Adrenal gland (tissue), 12 donors: ENCODE measurements around the gene SURF2. TPM values are rescaled to one million over a fixed set of nuclear protein-coding genes. Genes with fewer than 3 reads are reported as not detected.

Experiments
- DNase-seq, 7 donors: peaks; one replicate each; pipeline ENCODE4 v3.0.0-alpha.2; 2019 to 2020
- H3K27ac ChIP-seq, 5 donors: fragments of 200-600 bp; sonication (generic) in 4 of 5; 1 replicate in 3 of 5; 2 replicates in 2 of 5; pipeline versions ENCODE4 v1.5.1 to v1.8.0; 2016 to 2020; ENCODE audit warnings: mild to moderate bottlenecking in 1 of 5
- H3K27me3 ChIP-seq: fragments of 200-600 bp; 2 replicates; pipeline ENCODE4 v1.8.0; 2021
- H3K36me3 ChIP-seq, 2 donors: fragments of 200-600 bp; replicated peaks in 1 of 2; 1 replicate in 1 of 2; 2 replicates in 1 of 2; pipeline versions ENCODE4 v1.5.1 to v1.8.0; 2018 to 2022
- H3K4me1 ChIP-seq, 2 donors: fragments of 200-600 bp; replicated peaks in 1 of 2; 1 replicate in 1 of 2; 2 replicates in 1 of 2; pipeline versions ENCODE4 v1.5.1 to v1.8.0; 2018 to 2021
- H3K4me3 ChIP-seq, 4 donors: fragments of 200-600 bp; sonication (generic) in 3 of 4; one replicate each; pipeline ENCODE4 v1.5.1; 2016 to 2018
- H3K9me3 ChIP-seq, 3 donors: fragments of 200-600 bp; sonication (generic) in 1 of 3; replicated peaks in 1 of 3; 1 replicate in 2 of 3; 2 replicates in 1 of 3; pipeline versions ENCODE4 v1.5.1 to v1.8.0; 2016 to 2021
- POLR2A ChIP-seq, 2 donors: fragments of 450-650 bp; IDR thresholded peaks; one replicate each; pipeline ENCODE4 v1.6.1; 2017; ENCODE audit warnings: antibody characterized with exemption in 2 of 2, mild to moderate bottlenecking in 2 of 2, moderate library complexity in 1 of 2
- WGBS, 4 donors: extraction: QIAGEN DNeasy Blood & Tissue Kit in 2 of 4; methylation state at CpG; one replicate each; pipeline versions ENCODE4 v1.1.5 to v1.1.7; 2013 to 2017; 5-methylcytosine and 5-hydroxymethylcytosine counted together
- intact Hi-C, 2 donors: fragments of 100-400 bp; cut with DNase I; formaldehyde crosslinking; loops; one replicate each; pipeline versions ENCODE4 v1.14.1 to v1.15.0; 2022 to 2023
- polyA plus RNA-seq, 3 donors: library from polyadenylated mRNA; stranded (reverse); fragments of 200-250 nt in 2 of 3; fragments of 350-450 nt in 1 of 3; fragmentation: Illumina TruSeq in 1 of 3; extraction: RNeasy Lipid Tissue Mini Kit (QIAGEN cat#74804) in 1 of 3; gene quantifications; one replicate each; pipeline ENCODE4 v1.2.3, GENCODE V29; 2013 to 2014
- total RNA-seq, 9 donors: library from RNA; depleted of rRNA in 4 of 9; stranded (reverse); fragments of >200 nt in 4 of 9; fragments of 120-200 nt in 1 of 9; fragmentation: NEBNext Ultra II Directional in 1 of 9; extraction: Animal tissue kit (Norgen Biotek cat#: 25700) in 1 of 9; gene quantifications; one replicate each; pipeline versions ENCODE4 v1.1.0 to v1.2.4, GENCODE V29; 2013 to 2023
- TF ChIP-seq, protein P1 (sequence below), 6 experiments: fragments of 450-650 bp in 4 of 6; fragments of 200-600 bp in 2 of 6; sonication (generic) in 1 of 6; IDR thresholded peaks; 1 replicate in 5 of 6; 2 replicates in 1 of 6; pipeline versions ENCODE4 v1.5.1 to v1.8.0; 2016 to 2021; ENCODE audit warnings: antibody characterized with exemption in 6 of 6, mild to moderate bottlenecking in 2 of 6, moderate library complexity in 1 of 6
- donor health status: healthy with polysubstance abuse.
- donor health status: Bipolar disorder and iron deficiency.
- donor health status: DM: yes; HTN: yes; CAD: no.
- donor health status: DM: no; HTN: no; CAD: no.
- donor health status: DM: no; HTN: no; CAD: no.
- donor health status: DM: yes; HTN: yes; CAD: no.

SURF2 gene
- total and polyA plus RNA-seq, 12 donors: 13.4 to 53.0 (median 23.4) TPM

DNA sequence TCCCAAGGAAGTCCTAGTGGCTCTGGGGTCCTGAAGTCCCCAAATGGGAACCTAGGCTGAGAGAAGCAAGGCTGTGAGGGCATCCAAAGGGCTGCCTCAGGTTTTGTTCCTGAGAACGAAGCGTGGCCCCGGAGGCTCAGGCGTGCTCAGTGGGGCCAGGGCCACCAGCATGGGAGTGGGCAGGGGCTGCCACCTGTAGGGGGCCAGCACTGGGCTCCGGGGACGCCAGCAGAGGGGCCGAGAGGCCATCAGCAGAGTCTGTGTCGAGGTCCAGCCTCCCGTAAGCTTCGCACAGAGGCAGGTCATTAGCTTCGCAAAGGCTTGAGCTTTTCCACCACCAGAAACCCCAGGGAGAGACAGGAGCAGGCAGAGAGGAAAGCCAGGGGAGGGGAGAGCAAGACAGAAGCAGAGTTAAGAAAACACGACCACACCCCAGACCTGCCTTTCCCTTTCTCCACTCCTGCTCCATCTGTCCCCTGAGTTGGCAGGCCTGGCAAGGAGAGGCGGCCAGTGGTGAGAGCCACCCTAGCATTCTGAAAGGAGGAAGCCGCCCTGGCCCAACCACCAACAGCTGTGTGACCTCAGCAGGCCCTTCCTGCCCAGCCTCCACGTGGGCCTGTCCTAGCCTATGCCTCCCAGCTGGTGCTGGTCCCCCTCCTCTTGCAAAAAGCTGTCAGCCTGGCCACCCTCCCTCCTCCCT lies 14.8 kb upstream of the SURF2 start:
- Histone ChIP-seq H3K4me3 (no peak overlapping the region), H3K9me3 (no peaks in the 10 kb centered on the region), H3K27ac (peak overlapping the region in 4 of 5 donors; percentile 12 to 89 (median 73)), H3K27me3 (no peaks in the 10 kb centered on the region), H3K4me1 (peaks cover 18 to 30% of the 10 kb centered on the region in 2 donors), H3K36me3 (peaks cover 0 to 56% of the 10 kb centered on the region in 2 donors)
- peak in 5 of 7 donors; percentile 36 to 60 (median 54) for DNase-seq
- 85 to 86% (median 86%) methylated on average over 5 to 15 of the region's 15 CpGs for WGBS, 4 donors
- intact Hi-C loops: no loop called here
- no peak for TF ChIP-seq POLR2A (IDR thresholded peaks at IDR 0.05)
- TF ChIP-seq, protein P1, sequence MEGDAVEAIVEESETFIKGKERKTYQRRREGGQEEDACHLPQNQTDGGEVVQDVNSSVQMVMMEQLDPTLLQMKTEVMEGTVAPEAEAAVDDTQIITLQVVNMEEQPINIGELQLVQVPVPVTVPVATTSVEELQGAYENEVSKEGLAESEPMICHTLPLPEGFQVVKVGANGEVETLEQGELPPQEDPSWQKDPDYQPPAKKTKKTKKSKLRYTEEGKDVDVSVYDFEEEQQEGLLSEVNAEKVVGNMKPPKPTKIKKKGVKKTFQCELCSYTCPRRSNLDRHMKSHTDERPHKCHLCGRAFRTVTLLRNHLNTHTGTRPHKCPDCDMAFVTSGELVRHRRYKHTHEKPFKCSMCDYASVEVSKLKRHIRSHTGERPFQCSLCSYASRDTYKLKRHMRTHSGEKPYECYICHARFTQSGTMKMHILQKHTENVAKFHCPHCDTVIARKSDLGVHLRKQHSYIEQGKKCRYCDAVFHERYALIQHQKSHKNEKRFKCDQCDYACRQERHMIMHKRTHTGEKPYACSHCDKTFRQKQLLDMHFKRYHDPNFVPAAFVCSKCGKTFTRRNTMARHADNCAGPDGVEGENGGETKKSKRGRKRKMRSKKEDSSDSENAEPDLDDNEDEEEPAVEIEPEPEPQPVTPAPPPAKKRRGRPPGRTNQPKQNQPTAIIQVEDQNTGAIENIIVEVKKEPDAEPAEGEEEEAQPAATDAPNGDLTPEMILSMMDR (IDR thresholded peaks at IDR 0.05): no peak

DNA sequence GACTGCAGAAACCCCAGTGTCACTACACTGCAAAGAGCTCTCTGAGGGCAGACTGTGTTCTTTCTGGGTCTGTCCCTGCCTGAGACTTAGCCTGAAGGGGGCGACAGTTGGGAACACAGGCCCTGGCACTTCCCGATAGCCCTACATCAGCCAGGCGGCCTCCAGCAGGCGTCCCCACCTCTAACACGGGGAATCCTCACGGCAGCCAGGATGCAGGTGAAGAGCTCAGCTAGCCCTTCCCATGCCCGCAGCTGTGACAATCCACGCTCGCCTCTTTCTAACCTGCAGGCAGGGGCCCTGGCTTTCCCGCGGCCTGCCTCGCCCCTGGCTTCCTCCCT lies 14.3 kb upstream of the SURF2 start:
- 79 to 87% (median 85%) methylated on average over 12 of the region's 12 CpGs for WGBS, 4 donors
- peaks cover 14 to 33% of the 10 kb centered on the region in 2 donors for H3K4me1 ChIP-seq
- no peak overlapping the region for H3K4me3 ChIP-seq
- intact Hi-C loops: no loop called here
- H3K9me3 ChIP-seq: no peaks in the 10 kb centered on the region
- H3K27me3 ChIP-seq: no peaks in the 10 kb centered on the region
- TF ChIP-seq, protein P1 (IDR thresholded peaks at IDR 0.05): no peak
- TF ChIP-seq POLR2A (IDR thresholded peaks at IDR 0.05): no peak
- H3K27ac ChIP-seq: peak overlapping the region in 3 of 5 donors; percentile 61 to 89 (median 85)
- peak in 1 of 7 donors; percentile 17 for DNase-seq
- peaks cover 0 to 56% of the 10 kb centered on the region in 2 donors for H3K36me3 ChIP-seq

DNA sequence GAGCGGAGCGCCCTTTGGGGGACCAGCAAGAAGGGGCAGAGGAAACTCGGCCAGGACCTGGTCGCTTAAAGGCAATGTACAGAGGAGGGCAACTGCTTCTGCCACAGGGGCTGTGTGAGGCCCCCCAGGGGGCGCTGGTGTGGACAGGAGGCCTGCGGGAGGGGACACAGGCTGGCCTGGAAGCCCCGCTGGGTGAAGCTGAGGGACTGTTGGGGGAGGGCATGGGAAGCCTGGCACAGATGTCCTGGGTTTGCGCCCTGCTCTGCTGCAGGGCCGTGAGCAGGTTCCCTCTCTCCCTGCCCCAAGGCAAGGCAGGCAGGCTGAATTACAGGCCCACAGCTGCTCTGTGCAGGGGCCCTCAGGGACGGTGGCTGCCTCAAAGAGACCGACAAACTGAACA lies 13.8 kb upstream of the SURF2 start:
- Histone ChIP-seq H3K4me1 (peaks cover 13 to 36% of the 10 kb centered on the region in 2 donors), H3K36me3 (peaks cover 0 to 56% of the 10 kb centered on the region in 2 donors), H3K4me3 (no peak overlapping the region), H3K27ac (peak overlapping the region in 1 of 5 donors; percentile 85), H3K9me3 (no peaks in the 10 kb centered on the region), H3K27me3 (no peaks in the 10 kb centered on the region)
- TF ChIP-seq, protein P1 (IDR thresholded peaks at IDR 0.05): no peak
- no peak for TF ChIP-seq POLR2A (IDR thresholded peaks at IDR 0.05)
- intact Hi-C loops: no loop called here
- 83 to 91% (median 85%) methylated on average over 6 to 11 of the region's 11 CpGs for WGBS, 4 donors
- DNase-seq: peak in 1 of 7 donors; percentile 24

DNA sequence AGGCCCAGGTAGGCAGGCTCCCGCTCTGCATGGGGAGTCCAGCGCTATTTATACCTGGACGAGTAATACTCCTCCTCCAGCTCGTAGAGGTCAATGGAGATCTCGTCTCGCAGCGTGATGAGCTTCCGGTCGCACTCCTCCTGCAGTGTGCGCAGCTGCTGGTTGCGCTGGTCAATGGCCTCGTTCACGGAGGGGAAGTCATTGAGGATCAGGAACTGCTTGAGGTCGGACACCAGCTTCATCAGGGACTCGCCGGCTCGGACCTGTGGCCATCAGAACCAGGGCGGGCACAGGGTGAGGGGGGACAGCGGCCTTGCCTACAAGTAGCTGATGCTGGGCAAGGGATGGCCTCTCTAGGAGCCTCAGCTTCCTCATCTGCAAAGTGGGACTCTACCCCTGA lies 12.3 kb upstream of the SURF2 start:
- Histone ChIP-seq H3K9me3 (no peaks in the 10 kb centered on the region), H3K27me3 (no peaks in the 10 kb centered on the region), H3K4me3 (no peak overlapping the region), H3K27ac (no peak overlapping the region), H3K4me1 (peaks cover 15 to 38% of the 10 kb centered on the region in 2 donors), H3K36me3 (peaks cover 0 to 56% of the 10 kb centered on the region in 2 donors)
- no peak for DNase-seq
- no peak for TF ChIP-seq POLR2A (IDR thresholded peaks at IDR 0.05)
- TF ChIP-seq, protein P1 (IDR thresholded peaks at IDR 0.05): no peak
- intact Hi-C loops: no loop called here
- 85 to 96% (median 95%) methylated on average over 4 to 19 of the region's 19 CpGs for WGBS, 4 donors
